Measurements from ENCODE around the gene ARTN.

GRCh38 chr1:43977376-43978263, 44.0 kb downstream of the ARTN start:
- no peak for TF ChIP-seq CTCF (IDR thresholded peaks at IDR 0.05)
- no peak for TF ChIP-seq POLR2A (IDR thresholded peaks at IDR 0.05)

Measured in uterus (tissue), 2 donors.